Caki2 (cell line): ENCODE measurements around the gene SNX6. TPM values are rescaled to one million over a fixed set of nuclear protein-coding genes. Genes with fewer than 3 reads are reported as not detected.
A peak's percentile ranks its signal among the peaks of the same experiment; 100 is the strongest.
"Not testable (repeated sequence)": the region's sequence is repeated elsewhere in the genome, so short reads cannot be mapped to it uniquely, and the experiment has no call there.

Experiments
- DNase-seq: peaks from one replicate; pipeline ENCODE4 v3.0.0-alpha.2; 2015; ENCODE audit warnings: low read depth
- in situ Hi-C: cut with HindIII; loops from 2 replicates; pipeline ENCODE4 v1.10.0; 2016; ENCODE audit warnings: low sequenced_read_pairs, low pct_unique_long_range_greater_than_20kb, mixed read lengths
- total RNA-seq: library from RNA; depleted of rRNA; stranded (reverse); fragments of >200 nt; shearing (Covaris generic); gene quantifications from 2 replicates; pipeline ENCODE4 v1.2.3, GENCODE V29; 2014; ENCODE audit warnings: low replicate concordance; rRNA removed

The SNX6 gene
- 86.5 and 92.9 TPM in 2 replicates for total RNA-seq

GRCh38 chr14:34629657-34630529 is at the start of gene SNX6:
Gene SNX6, minus strand, starts transcription at chr14:34630148. Its CDS starts 32 bp downstream, at chr14:34630116.
- in situ Hi-C loops = no loop called here
- DNase-seq = peak; percentile 48

GRCh38 chr14:34678735-34679134 is 48.8 kb upstream of the SNX6 start:
- in situ Hi-C loops = no loop called here
- no peak for DNase-seq

GRCh38 chr14:34678306-34678705 is 48.4 kb upstream of the SNX6 start:
- DNase-seq = no peak
- in situ Hi-C loops = no loop called here

GRCh38 chr14:34676516-34677211 is 46.7 kb upstream of the SNX6 start:
- no peak for DNase-seq
- in situ Hi-C loops = no loop called here

- in situ Hi-C loops = no loop called here
- no peak for DNase-seq
These were observed 43.8 kb upstream of the SNX6 start for GRCh38 chr14:34673702-34674101.

GRCh38 chr14:34671716-34672115 is 41.8 kb upstream of the SNX6 start:
- no peak for DNase-seq
- in situ Hi-C loops = no loop called here

GRCh38 chr14:34668111-34668510 is 38.2 kb upstream of the SNX6 start:
- no peak for DNase-seq
- in situ Hi-C loops = no loop called here

- in situ Hi-C loops = no loop called here
These were observed 37.1 kb upstream of the SNX6 start for GRCh38 chr14:34667007-34667406.

GRCh38 chr14:34665785-34666435 is 36.0 kb upstream of the SNX6 start:
- DNase-seq = no peak
- in situ Hi-C loops = no loop called here

More at GRCh38 chr14:34667007-34667406, 37.1 kb upstream of the SNX6 start:
- DNase-seq = no peak

GRCh38 chr14:34662561-34663088 is 32.7 kb upstream of the SNX6 start:
- in situ Hi-C loops = no loop called here
- no peak for DNase-seq

- no peak for DNase-seq
- in situ Hi-C loops = no loop called here
These were observed 30.8 kb upstream of the SNX6 start for GRCh38 chr14:34660796-34661195.

GRCh38 chr14:34655959-34656358 is 26.0 kb upstream of the SNX6 start:
- in situ Hi-C loops = no loop called here
- no peak for DNase-seq

- DNase-seq, in situ Hi-C loops: not testable (repeated sequence)
These were observed 23.1 kb upstream of the SNX6 start for GRCh38 chr14:34653073-34653472.

GRCh38 chr14:34652348-34652747 is 22.4 kb upstream of the SNX6 start:
- in situ Hi-C loops, DNase-seq: not testable (repeated sequence)

- in situ Hi-C loops = no loop called here
- peak; percentile 85 for DNase-seq
These were observed 21.0 kb upstream of the SNX6 start for GRCh38 chr14:34650786-34651584.

- in situ Hi-C loops, DNase-seq: not testable (repeated sequence)
These were observed 20.1 kb upstream of the SNX6 start for GRCh38 chr14:34650006-34650405.

- DNase-seq = peak; percentile 38
- in situ Hi-C loops = no loop called here
These were observed 19.4 kb upstream of the SNX6 start for GRCh38 chr14:34649344-34649743.
